Upper lobe of left lung (tissue), 6 donors: Measurements from ENCODE around the gene C20orf144. TPM values are rescaled to one million over a fixed set of nuclear protein-coding genes. Genes with fewer than 3 reads are reported as not detected.

ENCODE experiments used
- ATAC-seq, 2 donors: fragments of 200-7000 bp; cut with Tn5 transposase; one replicate each; pipeline ENCODE4 v1.9.1; 2022; ENCODE audit warnings: mild to moderate bottlenecking in 2 of 2, moderate library complexity in 2 of 2; ENCODE audit not compliant: low FRiP score in 2 of 2
- DNase-seq, 2 donors: peaks; one replicate each; pipeline ENCODE4 v3.0.0-alpha.2; 2019 to 2020
- H3K27ac ChIP-seq, 4 donors: fragments of 200-600 bp; sonication (generic); one replicate each; pipeline ENCODE4 v1.5.1; 2016 to 2019
- H3K27me3 ChIP-seq, 4 donors: fragments of 200-600 bp; sonication (generic); one replicate each; pipeline ENCODE4 v1.5.1; 2017 to 2019
- H3K36me3 ChIP-seq, 4 donors: fragments of 200-600 bp; sonication (generic); one replicate each; pipeline ENCODE4 v1.5.1; 2016 to 2019
- H3K4me1 ChIP-seq, 4 donors: fragments of 200-600 bp; sonication (generic); one replicate each; pipeline ENCODE4 v1.5.1; 2018 to 2019
- H3K4me3 ChIP-seq, 4 donors: fragments of 200-600 bp; sonication (generic); one replicate each; pipeline ENCODE4 v1.5.1; 2017 to 2019; ENCODE audit warnings: mild to moderate bottlenecking in 2 of 4, moderate library complexity in 1 of 4
- H3K9me3 ChIP-seq, 4 donors: fragments of 200-600 bp; sonication (generic); one replicate each; pipeline ENCODE4 v1.5.1; 2018 to 2019
- EP300 ChIP-seq, 4 donors: sonication (generic); formaldehyde crosslinking; IDR thresholded peaks; one replicate each; pipeline ENCODE4 v1.5.1; 2017; ENCODE audit warnings: antibody characterized with exemption in 4 of 4, control low read depth in 2 of 4
- POLR2A ChIP-seq, 4 donors: fragments of 450-650 bp; IDR thresholded peaks; one replicate each; pipeline ENCODE4 v1.5.1; 2016 to 2017; ENCODE audit warnings: antibody characterized with exemption in 4 of 4, mild to moderate bottlenecking in 2 of 4
- POLR2AphosphoS5 ChIP-seq, 2 donors: sonication (generic); formaldehyde crosslinking; IDR thresholded peaks; one replicate each; pipeline ENCODE4 v1.5.1; 2017; ENCODE audit warnings: antibody characterized with exemption in 2 of 2
- WGBS, 2 donors: methylation state at CpG; one replicate each; pipeline ENCODE4 v1.1.5; 2017 to 2018; 5-methylcytosine and 5-hydroxymethylcytosine counted together
- total RNA-seq, 6 donors: library from RNA; depleted of rRNA in 4 of 6; stranded (reverse); fragments of >200 nt in 4 of 6; gene quantifications; one replicate each; pipeline versions ENCODE4 v1.1.0 to v1.2.1, GENCODE V29; 2016 to 2021
- TF ChIP-seq, protein P1 (sequence below), 6 experiments: fragments of 450-650 bp in 4 of 6; fragments of 200-600 bp in 2 of 6; sonication (generic) in 2 of 6; IDR thresholded peaks; one replicate each; pipeline ENCODE4 v1.5.1; 2016 to 2019; ENCODE audit warnings: antibody characterized with exemption in 6 of 6
- donor health status: DM: no; HTN: no; CAD: no; lungs with moderate emphysema.
- donor health status: DM: no; HTN: yes; CAD: no; lungs with severe emphysema.

C20orf144 gene
- total RNA-seq, 6 donors from 2014 or later = not detected

DNA sequence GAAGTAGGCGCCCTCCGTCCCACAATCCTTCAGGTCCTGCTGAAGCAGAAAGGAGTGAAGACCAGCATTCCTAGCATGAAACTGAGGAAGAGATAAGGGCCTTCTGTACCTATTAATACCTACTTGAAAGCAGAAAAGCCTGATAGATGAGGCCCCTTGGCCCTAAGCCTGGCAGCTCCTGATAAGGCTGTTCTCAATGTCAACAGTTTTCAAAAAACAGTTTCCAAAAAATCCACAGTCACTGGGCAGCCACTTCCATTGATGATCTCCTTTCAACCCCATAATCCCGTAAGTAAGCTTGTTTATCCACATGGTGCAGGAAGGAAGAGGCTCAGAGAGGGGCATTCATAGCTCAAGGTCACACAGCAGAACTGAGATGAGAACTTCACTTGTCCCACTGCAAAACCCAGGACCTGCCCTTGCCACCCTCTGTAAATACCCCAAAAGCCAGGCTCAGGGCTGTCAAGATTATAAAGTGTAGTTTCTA is 26.9 kb downstream of the C20orf144 start:
- H3K4me3 ChIP-seq = no peak overlapping the region
- no peaks in the 10 kb centered on the region for H3K9me3 ChIP-seq
- peak overlapping the region in 3 of 4 donors; percentile 21 to 56 (median 53) for H3K27ac ChIP-seq
- 56 to 61% methylated on average over 3 of the region's 3 CpGs for WGBS, 2 donors
- TF ChIP-seq POLR2A (IDR thresholded peaks at IDR 0.05) (no peak), EP300 (IDR thresholded peaks at IDR 0.05) (no peak), POLR2AphosphoS5 (IDR thresholded peaks at IDR 0.05) (no peak)
- TF ChIP-seq, protein P1, sequence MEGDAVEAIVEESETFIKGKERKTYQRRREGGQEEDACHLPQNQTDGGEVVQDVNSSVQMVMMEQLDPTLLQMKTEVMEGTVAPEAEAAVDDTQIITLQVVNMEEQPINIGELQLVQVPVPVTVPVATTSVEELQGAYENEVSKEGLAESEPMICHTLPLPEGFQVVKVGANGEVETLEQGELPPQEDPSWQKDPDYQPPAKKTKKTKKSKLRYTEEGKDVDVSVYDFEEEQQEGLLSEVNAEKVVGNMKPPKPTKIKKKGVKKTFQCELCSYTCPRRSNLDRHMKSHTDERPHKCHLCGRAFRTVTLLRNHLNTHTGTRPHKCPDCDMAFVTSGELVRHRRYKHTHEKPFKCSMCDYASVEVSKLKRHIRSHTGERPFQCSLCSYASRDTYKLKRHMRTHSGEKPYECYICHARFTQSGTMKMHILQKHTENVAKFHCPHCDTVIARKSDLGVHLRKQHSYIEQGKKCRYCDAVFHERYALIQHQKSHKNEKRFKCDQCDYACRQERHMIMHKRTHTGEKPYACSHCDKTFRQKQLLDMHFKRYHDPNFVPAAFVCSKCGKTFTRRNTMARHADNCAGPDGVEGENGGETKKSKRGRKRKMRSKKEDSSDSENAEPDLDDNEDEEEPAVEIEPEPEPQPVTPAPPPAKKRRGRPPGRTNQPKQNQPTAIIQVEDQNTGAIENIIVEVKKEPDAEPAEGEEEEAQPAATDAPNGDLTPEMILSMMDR (IDR thresholded peaks at IDR 0.05) = no peak
- H3K4me1 ChIP-seq = peaks cover 27 to 43% (median 32%) of the 10 kb centered on the region in 4 donors
- DNase-seq (no peak), ATAC-seq (no peak)
- no peaks in the 10 kb centered on the region for H3K36me3 ChIP-seq
- no peaks in the 10 kb centered on the region for H3K27me3 ChIP-seq

DNA sequence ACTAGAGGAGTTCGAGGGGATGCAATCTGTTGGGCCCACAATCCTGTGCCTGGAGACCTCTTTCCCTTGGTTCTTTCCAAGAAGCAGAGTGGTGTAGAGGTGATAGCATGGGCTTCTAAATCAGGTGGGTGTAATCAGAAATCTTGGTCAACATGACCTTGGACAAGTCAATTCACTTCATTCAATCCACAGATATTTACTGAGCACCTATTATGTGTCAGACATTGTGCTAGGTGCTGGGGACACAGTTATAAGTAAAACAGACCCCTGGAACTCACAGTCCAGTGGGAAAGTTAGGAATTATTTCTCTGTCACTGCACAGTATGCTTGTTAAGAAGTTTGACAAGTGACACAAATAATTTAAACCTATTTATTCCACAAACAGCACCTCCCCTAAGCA is 27.4 kb downstream of the C20orf144 start:
- H3K36me3 ChIP-seq = no peaks in the 10 kb centered on the region
- DNase-seq (no peak), ATAC-seq (no peak)
- H3K9me3 ChIP-seq = no peaks in the 10 kb centered on the region
- WGBS, 2 donors = 92 to 100% methylated on average over 1 of the region's 1 CpG
- no peak overlapping the region for H3K4me3 ChIP-seq
- peaks cover 25 to 41% (median 32%) of the 10 kb centered on the region in 4 donors for H3K4me1 ChIP-seq
- H3K27ac ChIP-seq = peak overlapping the region in 2 of 4 donors; percentile 53 to 56
- TF ChIP-seq POLR2A (IDR thresholded peaks at IDR 0.05) (no peak), POLR2AphosphoS5 (IDR thresholded peaks at IDR 0.05) (no peak), EP300 (IDR thresholded peaks at IDR 0.05) (no peak)
- TF ChIP-seq, protein P1 (IDR thresholded peaks at IDR 0.05) = no peak
- no peaks in the 10 kb centered on the region for H3K27me3 ChIP-seq

DNA sequence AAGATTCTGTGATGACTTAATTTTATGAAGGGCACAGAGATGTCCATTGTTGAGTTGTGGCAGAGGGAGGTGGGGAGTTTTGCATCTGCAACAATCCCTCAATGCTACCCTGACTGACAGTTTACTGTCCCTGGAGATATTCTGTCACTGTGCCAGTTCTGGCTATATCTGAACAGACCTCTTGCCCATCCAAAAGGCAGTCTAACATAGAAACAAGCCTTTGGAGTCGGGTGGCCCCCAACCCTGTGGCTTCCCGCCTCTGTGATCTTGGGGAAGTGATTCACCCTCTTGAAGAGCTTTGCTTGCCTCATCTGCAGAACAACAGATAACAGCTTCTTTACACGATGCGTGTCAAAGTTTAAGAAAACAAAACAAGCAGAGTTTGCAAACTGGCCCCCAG is 27.8 kb downstream of the C20orf144 start:
- no peak overlapping the region for H3K4me3 ChIP-seq

DNA sequence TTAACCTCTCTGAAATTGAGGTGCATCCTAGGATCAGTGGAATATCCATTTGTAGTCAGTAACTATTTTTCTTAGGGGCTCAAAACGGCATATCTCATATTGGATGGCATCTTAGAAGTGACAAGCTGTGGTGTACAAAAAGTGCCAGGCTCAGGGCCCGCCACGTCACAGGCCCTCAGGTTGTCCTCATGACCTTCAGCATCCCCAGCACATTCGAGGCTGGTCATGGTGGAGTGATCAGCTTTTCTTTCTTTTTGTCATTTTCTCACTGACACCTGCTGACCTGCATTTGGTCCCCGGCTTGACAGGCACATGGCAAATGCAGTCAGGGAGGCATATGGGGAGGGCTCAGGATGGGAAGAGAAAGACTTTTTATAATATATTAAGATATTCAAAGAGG is 31.2 kb downstream of the C20orf144 start:
- 82 to 83% methylated on average over 5 of the region's 5 CpGs for WGBS, 2 donors
- no peaks in the 10 kb centered on the region for H3K9me3 ChIP-seq
- TF ChIP-seq EP300 (IDR thresholded peaks at IDR 0.05) = no peak
- no peak for TF ChIP-seq POLR2AphosphoS5 (IDR thresholded peaks at IDR 0.05)
- TF ChIP-seq, protein P1 (IDR thresholded peaks at IDR 0.05) = no peak
- TF ChIP-seq POLR2A (IDR thresholded peaks at IDR 0.05) = no peak

More for the DNA sequence above, 27.8 kb downstream of the C20orf144 start:
- ATAC-seq (no peak), DNase-seq (no peak)
- WGBS, 2 donors = 49 to 58% methylated on average over 4 of the region's 4 CpGs
- H3K9me3 ChIP-seq = no peaks in the 10 kb centered on the region
- no peak overlapping the region for H3K27ac ChIP-seq
- peaks cover 20 to 41% (median 29%) of the 10 kb centered on the region in 4 donors for H3K4me1 ChIP-seq
- no peaks in the 10 kb centered on the region for H3K36me3 ChIP-seq
- no peaks in the 10 kb centered on the region for H3K27me3 ChIP-seq
- TF ChIP-seq, protein P1 (IDR thresholded peaks at IDR 0.05) = no peak
- TF ChIP-seq POLR2AphosphoS5 (IDR thresholded peaks at IDR 0.05) (no peak), POLR2A (IDR thresholded peaks at IDR 0.05) (no peak), EP300 (IDR thresholded peaks at IDR 0.05) (no peak)

More for the DNA sequence above, 31.2 kb downstream of the C20orf144 start:
- H3K4me1 ChIP-seq = peaks cover 3 to 23% (median 12%) of the 10 kb centered on the region in 4 donors
- no peaks in the 10 kb centered on the region for H3K36me3 ChIP-seq
- ATAC-seq = no peak
- peak overlapping the region in 1 of 4 donors; percentile 23 for H3K27ac ChIP-seq
- no peak for DNase-seq
- no peaks in the 10 kb centered on the region for H3K27me3 ChIP-seq
- no peak overlapping the region for H3K4me3 ChIP-seq
